HG02840 (cell line): Measurements from ENCODE around the gene THY1.
"Not testable (repeated sequence)": the region's sequence is repeated elsewhere in the genome, so short reads cannot be mapped to it uniquely, and the experiment has no call there.

Experiments
- ATAC-seq: cut with Tn5 transposase; IDR thresholded peaks from one replicate; pipeline ENCODE4 v1.9.1; 2021; ENCODE audit warnings: mild to moderate bottlenecking, moderate library complexity, moderate number of reproducible peaks; ENCODE audit not compliant: unreplicated experiment, low FRiP score

Gene THY1

GRCh38 chr11:119422809-119423508 is at the start of gene THY1:
Gene THY1 (minus strand): TSS chr11:119423172. CDS start chr11:119420905, 2,267 bp downstream.
- ATAC-seq = no peak

- no peak for ATAC-seq
These were observed 49.3 kb upstream of the THY1 start for GRCh38 chr11:119472186-119472855.

- no peak for ATAC-seq
These were observed 48.4 kb upstream of the THY1 start for GRCh38 chr11:119471329-119471728.

DNA sequence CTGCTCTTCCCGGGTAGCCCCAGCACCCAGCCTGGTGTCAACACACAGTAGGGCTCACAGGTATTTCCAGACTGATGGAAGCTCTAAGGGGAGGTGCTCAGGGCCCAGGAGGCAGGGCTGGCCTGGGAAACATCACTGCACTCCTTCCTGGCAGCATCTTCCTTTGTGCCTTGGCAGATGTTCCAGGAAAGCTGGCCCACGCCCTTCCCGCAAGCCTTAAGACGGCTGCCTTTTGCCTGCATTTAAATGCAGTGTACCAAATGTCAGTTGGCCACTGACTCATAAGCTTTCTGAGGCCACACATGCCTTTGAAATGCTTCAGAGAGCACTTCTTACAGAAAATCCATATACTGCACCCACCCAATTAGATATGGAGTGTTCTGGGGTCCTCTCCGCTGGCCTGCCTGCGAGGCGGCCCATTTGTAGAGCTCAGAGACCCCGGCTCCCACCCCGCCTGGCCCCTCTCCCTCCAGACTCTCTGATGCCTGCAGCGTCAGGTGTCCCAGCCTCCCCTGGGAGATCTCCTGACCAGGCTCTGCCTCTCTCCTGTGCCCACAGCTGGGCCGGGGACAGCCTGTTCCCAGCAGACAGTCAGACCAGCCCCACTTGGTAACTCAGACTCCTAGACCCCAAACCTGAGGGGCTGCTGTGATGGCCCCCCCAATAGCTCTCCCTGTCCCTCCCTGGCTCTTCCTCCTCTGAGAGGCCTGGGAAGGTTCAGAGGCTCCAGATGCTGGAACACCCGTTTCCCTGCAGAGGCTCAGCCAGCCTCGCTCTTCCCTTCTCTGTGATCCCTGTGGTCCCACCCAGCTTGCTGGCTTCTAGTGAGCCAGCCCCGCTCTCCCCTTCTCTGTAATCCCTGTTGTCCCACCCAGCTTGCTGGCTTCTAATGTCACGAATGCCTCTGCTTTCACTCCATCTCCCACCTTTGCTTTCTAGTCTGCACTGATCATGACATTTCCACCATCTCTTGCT is 47.6 kb upstream of the THY1 start:
- ATAC-seq = no peak

DNA sequence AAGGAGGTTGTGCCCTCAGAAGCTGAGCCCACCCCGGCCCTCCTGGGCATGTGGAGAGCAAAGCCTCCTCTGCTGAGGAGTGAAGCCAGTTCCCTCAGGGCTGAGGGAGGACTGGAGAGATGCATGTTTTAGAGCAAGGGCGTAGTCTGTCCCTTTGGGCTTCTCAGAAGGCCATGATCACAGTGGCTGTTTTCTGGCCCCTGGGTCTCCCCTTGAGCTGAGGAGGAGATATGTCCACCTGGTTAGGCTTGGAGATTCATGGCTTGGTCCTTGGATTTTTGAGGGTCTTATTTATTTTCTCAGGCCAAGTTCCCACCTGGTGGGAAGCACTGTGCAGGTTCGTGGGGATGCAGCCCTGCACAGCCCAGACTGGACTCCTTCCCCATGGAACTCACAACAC is 46.5 kb upstream of the THY1 start:
- no peak for ATAC-seq

GRCh38 chr11:119468511-119468910 is 45.5 kb upstream of the THY1 start:
- no peak for ATAC-seq

GRCh38 chr11:119461229-119461963 is 38.4 kb upstream of the THY1 start:
- no peak for ATAC-seq

DNA sequence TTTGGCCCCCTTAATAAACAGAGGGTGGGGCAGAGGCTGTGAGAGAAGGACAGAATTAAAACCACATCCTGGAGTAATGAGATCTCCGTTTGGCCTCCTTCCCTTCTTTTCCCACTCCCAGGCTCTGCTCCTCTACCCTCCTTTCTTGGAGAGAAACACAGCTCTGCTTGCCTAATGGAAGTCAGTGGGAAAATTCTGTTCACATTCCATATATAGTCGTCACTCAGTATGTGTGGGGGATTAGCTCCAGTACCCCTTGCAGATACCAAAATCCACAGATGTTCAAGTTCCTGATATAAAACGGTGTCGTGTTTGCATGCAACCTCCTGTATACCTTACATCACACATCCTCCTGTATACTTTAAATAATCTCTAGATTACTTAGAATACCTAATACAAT is 37.6 kb upstream of the THY1 start:
- no peak for ATAC-seq

GRCh38 chr11:119460097-119460496 is 37.1 kb upstream of the THY1 start:
- ATAC-seq = no peak

- no peak for ATAC-seq
These were observed 36.5 kb upstream of the THY1 start for GRCh38 chr11:119459293-119459976.

GRCh38 chr11:119455708-119456107 is 32.7 kb upstream of the THY1 start:
- not testable (repeated sequence) for ATAC-seq

GRCh38 chr11:119455241-119455640 is 32.3 kb upstream of the THY1 start:
- ATAC-seq = not testable (repeated sequence)

DNA sequence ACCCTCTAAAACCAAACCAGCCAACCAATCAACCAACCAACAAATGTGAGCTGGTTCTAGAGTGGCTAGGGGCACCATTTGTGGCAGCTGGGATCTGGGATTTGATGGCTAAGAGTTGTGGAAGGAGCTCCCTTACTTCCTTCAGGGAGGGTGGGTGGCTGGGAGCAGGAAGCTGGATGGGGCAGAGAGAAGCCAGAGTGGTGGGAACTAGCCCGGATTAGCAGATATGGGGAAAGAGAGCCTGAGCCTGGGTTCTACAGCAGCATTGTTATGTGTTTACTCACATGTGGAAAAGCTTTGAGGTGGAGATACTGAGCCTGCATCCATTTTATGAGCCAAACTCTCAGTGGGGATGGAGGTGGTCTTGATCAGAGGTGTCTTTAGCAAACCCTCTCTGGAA is 30.9 kb upstream of the THY1 start:
- ATAC-seq = no peak

DNA sequence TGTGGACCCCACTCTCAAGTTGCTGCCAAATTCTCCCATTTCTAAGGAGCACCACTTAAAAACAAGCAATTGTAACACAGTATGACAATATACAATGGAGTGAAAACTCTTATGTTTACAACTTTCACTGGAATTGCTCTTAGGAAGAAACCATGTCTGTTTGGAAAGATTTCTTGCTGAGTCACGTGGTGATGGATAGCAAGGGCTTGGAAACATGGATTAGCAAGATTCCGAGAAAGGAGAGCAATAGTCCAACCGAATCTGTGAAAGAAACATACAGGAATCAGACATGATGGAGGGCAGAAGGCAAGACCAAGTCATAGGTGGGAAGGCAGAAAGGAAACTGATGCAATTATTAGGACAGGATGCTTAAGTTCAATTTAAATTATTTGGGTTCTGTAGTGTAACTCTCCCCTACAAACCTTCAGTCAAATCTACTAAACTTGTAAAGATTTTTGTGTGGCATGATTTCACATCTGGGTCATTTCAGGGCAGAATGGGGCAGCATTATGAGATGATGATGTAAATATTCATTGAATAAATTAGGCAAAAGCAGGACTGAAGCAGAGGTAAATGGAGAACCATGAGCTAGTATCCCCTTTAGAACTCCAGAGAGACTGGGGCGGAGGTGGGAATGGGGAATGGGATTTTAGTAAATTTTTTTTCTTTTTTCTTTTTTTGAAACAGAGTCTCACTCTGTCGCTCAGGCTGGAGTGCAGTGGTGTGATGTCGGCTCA is 27.8 kb upstream of the THY1 start:
- ATAC-seq = no peak

DNA sequence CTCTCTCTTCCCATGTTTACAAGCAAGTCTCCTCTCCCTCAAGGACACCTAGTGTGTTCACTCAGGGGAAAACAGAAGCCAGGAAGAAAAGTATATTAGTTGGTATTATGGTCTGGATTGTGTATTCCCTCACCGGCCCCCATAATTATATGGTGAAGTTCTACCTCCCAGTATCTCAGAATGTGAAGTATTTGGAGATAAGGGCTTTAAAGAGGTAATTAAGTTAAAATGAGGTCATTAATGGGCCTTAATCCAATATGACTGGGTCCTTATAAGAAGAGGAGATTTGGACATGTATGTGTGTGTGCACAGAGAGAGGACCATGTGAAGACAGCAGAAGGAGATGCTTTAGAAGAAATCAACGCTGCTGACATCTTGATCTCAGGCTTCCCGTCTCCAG is 26.5 kb upstream of the THY1 start:
- ATAC-seq = no peak

DNA sequence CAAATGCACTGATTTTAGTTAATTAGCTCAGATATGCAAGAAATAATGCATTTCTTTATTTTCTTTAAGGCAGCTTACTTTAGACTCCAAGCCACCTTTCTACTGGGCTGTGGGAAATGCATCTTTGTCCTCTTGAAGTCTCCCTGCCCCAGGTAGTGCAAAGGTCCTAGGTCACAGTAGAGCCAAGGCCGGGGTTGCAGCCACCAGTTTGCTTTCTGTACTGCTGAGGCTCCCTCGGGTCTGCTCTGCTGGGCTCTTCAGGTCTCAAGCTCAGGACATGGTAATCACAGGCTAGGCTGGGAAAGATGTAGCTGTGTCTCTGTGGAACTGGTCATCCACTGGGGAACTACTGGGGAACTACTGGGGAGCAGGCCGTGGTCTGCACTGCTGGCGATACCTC is 25.4 kb upstream of the THY1 start:
- ATAC-seq = no peak

GRCh38 chr11:119447664-119448242 is 24.8 kb upstream of the THY1 start:
- ATAC-seq = no peak

DNA sequence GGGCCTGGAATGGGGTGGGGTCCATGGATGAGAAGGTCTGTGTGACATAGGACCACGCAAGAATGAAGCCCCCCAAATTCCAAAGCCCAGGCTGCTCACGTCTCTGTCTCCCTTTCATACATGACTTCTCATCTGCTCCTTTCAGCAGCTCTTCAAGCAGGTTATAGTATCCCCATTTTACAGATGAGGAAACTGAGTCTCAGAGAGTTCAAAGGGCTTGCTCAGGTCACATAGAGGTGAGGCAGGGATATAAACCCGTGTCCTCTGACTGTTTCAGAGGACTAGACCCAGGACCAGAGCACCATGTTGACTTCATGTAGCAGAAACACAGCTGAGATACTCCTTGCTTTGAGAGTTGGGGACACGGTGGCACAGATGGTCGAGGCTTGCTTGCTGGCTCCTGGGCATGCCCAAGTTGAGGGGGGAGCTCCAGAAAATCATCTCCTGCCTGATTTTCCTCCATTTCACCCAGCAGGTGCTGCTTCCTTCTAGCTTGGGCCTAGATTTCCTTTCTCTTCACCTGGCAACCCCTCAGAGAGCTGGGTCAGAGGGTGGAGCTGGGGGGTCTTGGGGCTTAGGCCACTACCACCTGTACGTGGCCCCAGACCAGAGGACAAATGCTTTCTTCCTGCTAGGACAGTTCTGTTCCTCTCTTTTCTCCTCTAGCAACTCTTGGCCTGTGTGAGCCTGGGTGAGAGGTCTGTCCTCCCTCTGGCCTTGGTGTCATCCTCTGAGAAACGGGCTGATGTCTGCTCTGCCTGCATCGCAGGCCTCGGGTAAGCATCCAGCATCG is 24.1 kb upstream of the THY1 start:
- no peak for ATAC-seq
